GM12801 (cell line): Measurements from ENCODE around the gene SLC38A6.

ENCODE experiments used
- CTCF ChIP-seq: IDR thresholded peaks from one replicate; pipeline ENCODE4 v1.5.1; 2011; ENCODE audit warnings: control low read depth; ENCODE audit not compliant: insufficient read length; ENCODE audit errors: extremely low read depth

Gene SLC38A6

GRCh38 chr14:60980811-60981632, at the start of gene SLC38A6, which contains the start of gene TRMT5:
Gene SLC38A6, plus strand, starts transcription at chr14:60981245. Its CDS starts 33 bp downstream, at chr14:60981278.
Gene TRMT5, minus strand, starts transcription at chr14:60981079. Its CDS starts 106 bp downstream, at chr14:60980973.
- no peak for TF ChIP-seq CTCF

GRCh38 chr14:60933920-60934655, 47.0 kb upstream of the SLC38A6 start:
- no peak for TF ChIP-seq CTCF

GRCh38 chr14:60935319-60935718, 45.7 kb upstream of the SLC38A6 start:
- no peak for TF ChIP-seq CTCF

- TF ChIP-seq CTCF: no peak
Measured at GRCh38 chr14:60943637-60944032, 37.4 kb upstream of the SLC38A6 start.

- no peak for TF ChIP-seq CTCF
Measured at GRCh38 chr14:60944204-60944603, 36.8 kb upstream of the SLC38A6 start.

- no peak for TF ChIP-seq CTCF
Measured at GRCh38 chr14:60945984-60946383, 35.1 kb upstream of the SLC38A6 start.

GRCh38 chr14:60946773-60947172, 34.3 kb upstream of the SLC38A6 start:
- TF ChIP-seq CTCF: no peak
